Middle frontal gyrus (tissue), 1 donor: ENCODE results near the gene SPATS2L.

Experiments
- DNase-seq: peaks from one replicate; pipeline ENCODE4 v3.0.0-alpha.2; 2015; ENCODE audit warnings: low spot score; ENCODE audit errors: extremely low spot score

SPATS2L gene

GRCh38 chr2:200406379-200406778 lies 99.9 kb downstream of the SPATS2L start:
- DNase-seq, result no peak

GRCh38 chr2:200408428-200409316 lies 102.2 kb downstream of the SPATS2L start:
- DNase-seq, result no peak

GRCh38 chr2:200411831-200412230 lies 105.3 kb downstream of the SPATS2L start:
- no peak for DNase-seq

DNA sequence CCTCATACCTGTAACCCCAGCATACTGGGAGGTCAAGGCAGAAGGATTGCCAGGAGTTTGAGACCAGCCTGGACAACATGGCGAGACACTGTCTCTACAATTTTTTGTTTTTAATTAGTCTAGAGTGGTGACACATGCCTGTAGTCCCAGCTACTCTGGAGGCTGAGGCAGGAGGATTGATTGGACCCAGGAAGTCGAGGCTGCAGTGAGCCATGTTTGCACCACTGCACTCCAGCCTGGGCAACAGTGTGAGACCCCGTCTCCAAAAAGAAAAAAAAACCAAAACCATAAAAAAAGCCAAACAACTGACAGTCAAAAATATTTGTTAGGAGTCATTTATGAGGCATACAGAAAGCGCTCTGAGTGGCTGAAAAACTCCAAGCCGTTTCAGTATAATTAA lies 107.9 kb downstream of the SPATS2L start:
- DNase-seq, result no peak

GRCh38 chr2:200415455-200415854 lies 109.0 kb downstream of the SPATS2L start:
- DNase-seq, result no peak

GRCh38 chr2:200416878-200417277 lies 110.4 kb downstream of the SPATS2L start:
- no peak for DNase-seq

DNA sequence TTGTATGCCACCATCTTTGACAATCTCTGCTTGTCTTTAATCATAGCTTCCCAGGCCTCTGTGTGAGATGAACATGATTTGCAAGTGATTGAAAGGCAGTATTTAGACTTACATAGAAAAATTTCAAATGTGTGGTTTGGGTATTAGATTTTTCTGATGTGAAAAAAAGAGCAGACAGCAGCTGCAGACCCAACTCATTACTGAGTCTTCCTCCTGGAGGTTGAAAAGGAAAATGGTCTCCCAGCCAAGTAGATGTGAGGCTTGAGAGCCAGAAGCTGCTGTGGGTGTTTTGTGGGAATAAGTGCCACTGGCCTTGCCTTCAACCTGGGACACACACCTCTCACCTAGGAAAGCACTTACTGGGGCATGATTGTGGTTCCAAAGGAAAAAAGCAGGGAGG lies 110.9 kb downstream of the SPATS2L start:
- DNase-seq, result no peak

GRCh38 chr2:200418399-200418798 lies 111.9 kb downstream of the SPATS2L start:
- no peak for DNase-seq

DNA sequence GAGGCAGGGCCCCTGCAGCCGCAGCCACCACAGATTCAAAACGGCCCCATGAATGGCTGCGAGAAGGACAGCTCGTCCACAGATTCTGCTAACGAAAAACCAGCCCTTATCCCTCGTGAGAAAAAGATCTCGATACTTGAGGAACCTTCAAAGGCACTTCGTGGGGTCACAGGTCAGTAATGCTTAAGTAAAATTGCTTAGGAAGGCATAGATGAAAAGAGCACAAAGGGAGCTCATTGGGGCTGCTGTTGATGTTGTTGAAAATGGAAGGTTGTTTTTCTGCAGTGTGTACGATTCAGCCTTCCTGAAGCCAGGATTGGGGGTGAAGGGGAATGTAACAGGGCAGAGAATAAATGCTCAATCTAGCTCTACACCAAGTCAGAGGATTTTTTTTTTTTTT lies 112.8 kb downstream of the SPATS2L start:
- DNase-seq, result no peak

DNA sequence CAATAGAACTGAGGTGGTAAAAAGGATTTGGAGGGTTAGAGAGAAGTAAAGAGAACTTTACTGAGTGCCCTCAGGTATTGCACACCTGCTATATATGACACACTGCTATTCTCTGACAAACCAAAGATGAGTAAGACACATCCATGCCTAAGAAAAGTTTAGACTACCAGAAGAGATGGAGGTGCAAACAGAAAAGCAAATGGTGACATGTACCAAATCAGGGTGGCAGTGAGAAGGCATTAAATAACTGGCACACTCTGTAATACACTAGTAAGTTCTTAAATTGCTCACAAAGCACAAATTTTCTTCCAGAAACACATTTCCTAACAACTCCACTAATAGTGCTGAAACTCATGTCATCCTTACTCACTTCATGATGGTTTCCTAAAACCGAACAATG lies 114.8 kb downstream of the SPATS2L start:
- DNase-seq, result no peak

- no peak for DNase-seq
These were observed 115.6 kb downstream of the SPATS2L start for GRCh38 chr2:200422071-200422470.

DNA sequence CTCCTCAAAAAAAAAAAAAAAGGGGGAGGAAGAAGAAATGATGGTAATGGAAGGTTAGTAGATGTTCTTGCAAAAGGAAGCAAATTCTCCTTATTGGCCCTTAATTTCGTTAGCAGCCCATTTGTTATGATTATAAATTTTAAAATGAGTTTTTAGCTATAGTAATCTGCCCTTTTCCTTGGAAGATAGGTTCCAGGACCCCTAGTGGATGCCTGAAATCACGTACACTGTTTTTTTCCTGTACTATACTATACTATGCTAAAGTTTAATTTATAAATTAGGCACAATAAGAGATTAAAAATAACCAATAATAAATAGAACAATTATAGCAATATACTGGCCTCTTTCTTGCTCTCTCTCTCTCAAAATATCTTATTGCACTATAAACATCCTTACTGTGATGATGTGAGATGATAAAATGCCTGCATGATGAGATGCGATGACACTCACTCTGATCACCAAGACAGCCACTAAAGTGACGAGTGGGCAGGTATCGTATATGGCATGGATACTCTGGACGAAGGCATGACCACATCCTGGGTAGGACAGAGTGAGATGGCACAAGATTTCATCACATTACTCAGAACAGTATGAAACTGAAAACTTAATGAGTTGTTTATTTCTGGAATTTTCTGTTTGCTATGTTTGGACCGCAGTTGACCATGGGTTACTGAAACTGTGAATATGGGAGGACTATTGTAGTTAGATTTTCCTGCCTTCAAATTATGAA lies 116.2 kb downstream of the SPATS2L start:
- no peak for DNase-seq

- DNase-seq, result no peak
These were observed 117.0 kb downstream of the SPATS2L start for GRCh38 chr2:200423541-200423940.

DNA sequence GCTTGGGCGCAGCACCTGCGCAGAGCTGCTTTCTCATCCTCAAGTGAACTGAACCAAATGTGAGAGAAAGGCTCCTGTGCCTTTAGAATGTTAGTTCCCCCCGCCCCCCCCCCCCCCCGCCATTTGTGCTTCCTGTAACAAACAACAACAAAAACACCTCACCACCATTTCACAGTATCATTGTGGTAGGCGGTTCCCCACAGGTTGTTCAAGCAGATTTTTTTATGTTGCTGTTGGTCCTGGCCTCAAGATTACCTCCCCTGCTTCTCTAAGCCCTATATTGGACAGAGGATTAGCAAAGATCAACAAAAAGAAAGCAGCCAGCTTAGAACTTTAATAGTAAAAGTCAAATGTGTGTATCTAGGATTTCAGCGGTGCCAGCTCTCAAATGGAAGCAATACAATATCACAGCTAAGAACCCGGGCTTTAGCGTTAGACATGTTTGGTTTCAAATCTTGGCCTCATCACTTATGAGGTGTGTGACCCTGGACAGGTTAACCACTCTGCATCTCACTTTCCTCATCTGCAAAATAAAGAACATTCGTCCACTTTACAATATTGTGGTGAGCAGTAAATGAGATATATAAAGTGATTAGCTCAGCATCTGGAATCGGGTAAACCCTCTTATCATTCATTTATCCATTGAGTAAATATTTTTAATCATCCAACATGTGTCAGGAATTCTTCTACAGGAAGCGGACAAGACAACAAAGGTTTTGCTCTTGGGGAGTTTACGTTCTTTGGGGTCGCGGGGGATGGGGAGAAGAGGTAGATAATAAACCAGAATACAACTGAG lies 118.7 kb downstream of the SPATS2L start:
- DNase-seq, result no peak

DNA sequence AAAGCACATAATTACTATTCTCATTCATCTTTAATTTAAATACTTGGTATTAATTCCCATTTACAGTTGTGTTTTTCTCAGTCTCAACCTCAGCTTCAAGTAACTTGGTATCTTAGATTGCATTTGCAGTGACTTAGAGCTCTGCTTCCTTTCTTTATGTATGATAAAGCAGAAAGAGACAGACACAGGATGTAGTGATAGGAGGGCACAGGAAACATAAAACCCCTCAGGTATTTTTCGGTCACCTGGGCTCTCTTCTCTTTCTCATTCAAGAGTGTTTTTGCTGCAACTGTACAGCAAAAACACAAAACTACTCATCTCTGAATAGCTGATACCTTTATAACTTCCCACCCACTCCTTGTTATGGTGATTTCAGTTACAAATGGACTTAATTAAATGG lies 120.3 kb downstream of the SPATS2L start:
- no peak for DNase-seq

DNA sequence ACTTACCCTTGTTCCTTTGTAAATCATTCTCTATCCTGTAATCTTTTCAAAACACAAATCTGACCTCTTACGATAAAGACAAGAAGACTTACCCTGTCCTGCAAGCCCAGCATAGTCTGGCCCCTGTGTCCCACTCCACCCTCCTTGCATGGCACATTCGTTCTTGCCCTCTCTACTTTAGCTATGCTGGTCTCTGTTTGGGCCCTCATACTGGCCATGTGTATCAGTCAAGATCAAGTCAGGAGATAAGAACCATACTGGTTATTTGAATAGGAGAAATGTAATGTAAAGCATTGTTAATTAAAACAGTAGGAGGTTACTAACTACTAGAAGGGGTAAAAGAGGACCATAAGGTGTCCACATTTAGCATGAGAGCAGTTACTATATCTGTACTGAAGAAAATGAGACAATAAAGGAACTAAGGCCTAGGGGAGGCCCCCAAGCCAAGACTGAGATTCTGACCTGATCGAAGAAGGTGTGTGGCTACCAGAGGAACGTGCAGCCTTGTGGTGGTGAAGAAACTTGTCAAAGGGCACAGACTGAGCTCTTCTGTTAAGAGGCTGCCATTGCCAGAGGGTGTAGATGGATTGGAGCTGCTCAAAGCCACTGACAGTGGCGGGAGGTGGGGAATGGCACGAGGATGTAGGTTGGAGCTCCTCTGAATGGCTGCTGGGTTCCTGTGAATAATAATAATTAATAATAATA lies 122.6 kb downstream of the SPATS2L start:
- DNase-seq, result no peak

GRCh38 chr2:200430017-200430416 lies 123.5 kb downstream of the SPATS2L start:
- no peak for DNase-seq

- no peak for DNase-seq
These were observed 125.7 kb downstream of the SPATS2L start for GRCh38 chr2:200431996-200432705.

DNA sequence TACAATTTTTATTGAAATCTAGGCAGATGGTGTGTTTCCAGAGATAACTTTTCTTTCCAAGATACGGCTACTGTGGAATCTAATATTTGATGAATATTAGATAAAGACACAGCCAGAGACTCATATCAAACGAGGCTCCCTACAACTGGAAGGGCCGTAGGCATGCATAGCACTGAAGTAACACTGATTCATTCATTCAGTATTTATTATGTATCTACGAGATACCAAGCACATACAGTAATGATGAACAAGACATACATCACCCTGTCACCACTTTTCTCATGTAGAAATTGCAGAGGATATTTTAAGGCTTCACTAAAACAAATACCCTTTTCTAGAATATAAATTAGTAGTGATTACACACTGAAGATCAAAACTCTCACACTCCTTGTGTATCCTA lies 128.9 kb downstream of the SPATS2L start:
- no peak for DNase-seq

DNA sequence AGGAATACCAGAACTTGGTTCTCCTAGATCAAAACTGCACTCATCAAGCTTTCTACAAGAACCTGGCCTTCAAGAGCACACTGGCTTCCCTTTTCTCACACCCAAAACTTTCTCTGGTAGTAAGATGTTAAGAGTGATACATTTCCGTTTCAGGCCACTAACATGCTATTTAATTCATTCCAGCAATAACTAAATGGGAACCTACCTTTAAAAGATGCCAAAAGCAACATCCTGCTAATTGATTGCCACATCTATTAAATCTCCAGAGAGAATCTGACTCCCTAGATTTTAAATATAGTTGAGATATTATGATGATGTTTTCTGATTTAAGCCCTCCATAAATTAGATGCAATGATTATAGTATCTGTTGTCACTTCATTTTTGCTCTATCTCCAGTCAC lies 131.8 kb downstream of the SPATS2L start:
- DNase-seq, result no peak

DNA sequence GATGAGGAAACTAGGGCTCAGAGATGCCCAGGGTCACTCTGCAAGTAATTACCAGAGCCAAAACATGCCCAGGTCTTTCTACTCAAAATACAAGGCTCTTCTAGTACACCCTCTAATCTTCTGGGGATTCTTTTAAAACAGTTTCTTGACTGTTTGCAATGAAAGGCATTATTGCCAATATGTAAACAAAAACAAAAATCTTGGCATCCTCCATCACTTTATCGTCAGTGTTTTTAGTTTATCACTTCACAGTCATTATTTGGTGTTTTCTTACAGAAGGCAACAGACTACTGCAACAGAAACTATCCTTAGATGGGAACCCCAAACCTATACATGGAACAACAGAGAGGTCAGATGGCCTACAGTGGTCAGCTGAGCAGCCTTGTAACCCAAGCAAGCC lies 132.4 kb downstream of the SPATS2L start:
- DNase-seq, result no peak
